ENCODE data around the gene PAX5. TPM values are rescaled to one million over a fixed set of nuclear protein-coding genes. Genes with fewer than 3 reads are reported as not detected.

Gene PAX5
- total RNA-seq, 1 donor from 2014 or later, result not detected

DNA sequence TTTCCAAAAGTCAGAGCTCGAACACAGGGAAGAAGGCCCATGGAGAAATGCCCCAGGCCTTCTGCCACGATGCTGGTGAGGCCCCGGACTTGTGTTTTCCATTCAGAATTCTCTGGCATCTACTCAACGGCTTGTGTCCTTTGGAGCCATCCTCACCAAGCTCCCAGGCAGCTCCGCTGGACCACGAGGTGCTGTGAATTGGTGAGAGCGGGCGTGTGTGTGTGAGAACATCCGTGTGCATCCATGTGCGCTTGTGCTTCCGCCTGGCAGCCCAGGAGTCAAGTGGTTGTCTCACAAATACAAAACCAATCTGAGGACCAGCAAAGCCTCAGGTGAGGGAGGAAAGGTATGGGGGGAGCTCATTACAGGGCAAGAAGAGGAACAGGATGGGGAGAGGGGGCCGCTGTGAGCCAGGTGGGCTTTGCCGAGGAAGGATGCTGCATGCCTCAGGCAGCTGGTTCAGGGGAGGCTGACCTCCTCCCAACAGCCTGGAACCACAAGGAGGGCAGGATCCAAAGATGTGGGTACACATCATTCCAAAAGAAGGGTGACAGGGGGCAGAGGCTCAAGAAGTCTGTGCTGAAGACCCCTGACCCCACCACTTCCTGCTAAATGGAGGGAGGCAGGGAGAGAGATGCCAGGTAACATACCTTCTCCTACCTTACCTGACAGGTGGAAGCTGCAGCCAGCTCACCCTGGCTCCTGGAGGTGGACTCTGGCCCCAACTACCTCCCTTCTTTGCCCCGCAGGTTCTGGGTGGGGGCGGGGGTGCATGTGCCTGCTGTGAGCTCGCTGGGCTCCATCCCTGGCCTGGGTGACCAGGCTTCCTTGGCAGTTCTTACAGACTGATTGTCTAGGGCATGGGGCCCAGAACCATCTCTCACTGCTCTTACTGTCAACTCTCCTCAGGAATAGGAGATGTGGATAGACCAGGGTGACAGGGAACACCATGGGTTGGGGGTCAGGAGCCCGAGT is 196.3 kb downstream of the PAX5 start:
- no peak for DNase-seq (ENCODE audit: low spot score in 2 of 2)
- Histone ChIP-seq H3K27ac (no peak overlapping the region), H3K27me3 (no peaks in the 10 kb centered on the region), H3K36me3 (no peaks in the 10 kb centered on the region), H3K9me3 (no peaks in the 10 kb centered on the region), H3K4me1 (no peaks in the 10 kb centered on the region), H3K4me3 (no peak overlapping the region)
- intact Hi-C loops (cut with DNase I), result no loop called here
- TF ChIP-seq, protein P1, sequence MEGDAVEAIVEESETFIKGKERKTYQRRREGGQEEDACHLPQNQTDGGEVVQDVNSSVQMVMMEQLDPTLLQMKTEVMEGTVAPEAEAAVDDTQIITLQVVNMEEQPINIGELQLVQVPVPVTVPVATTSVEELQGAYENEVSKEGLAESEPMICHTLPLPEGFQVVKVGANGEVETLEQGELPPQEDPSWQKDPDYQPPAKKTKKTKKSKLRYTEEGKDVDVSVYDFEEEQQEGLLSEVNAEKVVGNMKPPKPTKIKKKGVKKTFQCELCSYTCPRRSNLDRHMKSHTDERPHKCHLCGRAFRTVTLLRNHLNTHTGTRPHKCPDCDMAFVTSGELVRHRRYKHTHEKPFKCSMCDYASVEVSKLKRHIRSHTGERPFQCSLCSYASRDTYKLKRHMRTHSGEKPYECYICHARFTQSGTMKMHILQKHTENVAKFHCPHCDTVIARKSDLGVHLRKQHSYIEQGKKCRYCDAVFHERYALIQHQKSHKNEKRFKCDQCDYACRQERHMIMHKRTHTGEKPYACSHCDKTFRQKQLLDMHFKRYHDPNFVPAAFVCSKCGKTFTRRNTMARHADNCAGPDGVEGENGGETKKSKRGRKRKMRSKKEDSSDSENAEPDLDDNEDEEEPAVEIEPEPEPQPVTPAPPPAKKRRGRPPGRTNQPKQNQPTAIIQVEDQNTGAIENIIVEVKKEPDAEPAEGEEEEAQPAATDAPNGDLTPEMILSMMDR (IDR thresholded peaks at IDR 0.05), result no peak

DNA sequence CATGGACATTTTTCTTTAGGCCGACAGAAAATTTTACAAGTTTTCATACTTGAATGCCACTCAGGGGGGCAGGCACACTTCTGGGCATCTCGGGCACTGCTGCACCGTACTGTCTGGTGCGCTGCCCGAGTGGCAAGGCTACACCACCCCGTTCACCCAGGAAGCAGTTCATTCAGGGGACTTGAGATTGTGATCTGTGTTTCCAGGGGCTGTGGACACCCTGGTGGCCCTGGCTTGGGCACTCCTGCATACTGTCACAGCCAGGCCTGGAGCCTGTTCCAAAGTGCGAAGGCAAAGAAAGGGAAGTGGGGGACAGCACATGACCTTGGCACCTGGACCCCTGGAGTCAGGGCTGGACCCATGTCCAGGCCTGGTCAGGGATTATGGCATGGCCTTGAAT is 197.6 kb downstream of the PAX5 start:
- H3K9me3 ChIP-seq, result no peaks in the 10 kb centered on the region

DNA sequence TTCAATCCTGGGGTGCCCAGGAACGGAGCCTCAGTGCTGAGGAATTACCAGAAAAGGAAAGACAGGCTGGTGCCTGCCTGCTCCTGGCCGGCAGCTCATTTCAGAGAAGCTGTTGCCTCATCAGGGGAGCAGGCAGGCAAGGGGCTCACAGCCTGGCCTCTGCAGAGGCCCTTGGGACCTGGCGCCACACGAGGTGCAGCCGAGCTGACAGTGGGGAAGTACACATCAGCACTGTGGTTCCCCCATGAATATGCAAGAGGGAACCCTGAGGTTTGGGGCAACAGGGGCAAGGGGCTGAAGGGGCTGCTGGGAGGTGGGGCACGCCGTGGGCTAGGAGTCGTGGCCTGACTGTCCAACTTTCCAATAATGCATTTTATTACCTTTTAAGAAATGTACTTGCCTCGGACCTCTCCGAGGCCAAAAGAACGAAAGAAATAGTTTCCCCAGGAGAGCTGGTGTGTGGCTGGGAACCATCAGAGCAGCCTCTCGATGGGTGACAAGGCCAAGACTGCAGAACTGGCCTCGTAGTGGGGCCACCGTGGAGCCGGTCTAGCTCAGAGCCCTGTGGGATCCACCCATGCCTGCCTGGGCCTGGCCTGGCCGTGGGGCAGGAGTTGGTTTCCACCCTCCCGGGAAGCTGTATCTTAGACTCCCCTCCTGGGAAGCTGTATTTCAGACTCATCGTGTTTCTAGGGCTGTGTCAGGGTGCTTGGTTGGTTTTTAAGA is 198.6 kb downstream of the PAX5 start:
- Histone ChIP-seq H3K36me3 (no peaks in the 10 kb centered on the region), H3K27ac (no peak overlapping the region), H3K9me3 (no peaks in the 10 kb centered on the region), H3K4me1 (no peaks in the 10 kb centered on the region), H3K4me3 (no peak overlapping the region), H3K27me3 (no peaks in the 10 kb centered on the region)
- intact Hi-C loops (cut with DNase I), result no loop called here
- TF ChIP-seq, protein P1 (IDR thresholded peaks at IDR 0.05), result no peak
- DNase-seq (ENCODE audit: low spot score in 2 of 2), result no peak

More for the DNA sequence above, 197.6 kb downstream of the PAX5 start:
- no peaks in the 10 kb centered on the region for H3K27me3 ChIP-seq
- H3K36me3 ChIP-seq, result no peaks in the 10 kb centered on the region
- intact Hi-C loops (cut with DNase I), result no loop called here
- DNase-seq (ENCODE audit: low spot score in 2 of 2), result no peak
- TF ChIP-seq, protein P1 (IDR thresholded peaks at IDR 0.05), result no peak
- no peak overlapping the region for H3K27ac ChIP-seq
- H3K4me1 ChIP-seq, result no peaks in the 10 kb centered on the region
- H3K4me3 ChIP-seq, result no peak overlapping the region

DNA sequence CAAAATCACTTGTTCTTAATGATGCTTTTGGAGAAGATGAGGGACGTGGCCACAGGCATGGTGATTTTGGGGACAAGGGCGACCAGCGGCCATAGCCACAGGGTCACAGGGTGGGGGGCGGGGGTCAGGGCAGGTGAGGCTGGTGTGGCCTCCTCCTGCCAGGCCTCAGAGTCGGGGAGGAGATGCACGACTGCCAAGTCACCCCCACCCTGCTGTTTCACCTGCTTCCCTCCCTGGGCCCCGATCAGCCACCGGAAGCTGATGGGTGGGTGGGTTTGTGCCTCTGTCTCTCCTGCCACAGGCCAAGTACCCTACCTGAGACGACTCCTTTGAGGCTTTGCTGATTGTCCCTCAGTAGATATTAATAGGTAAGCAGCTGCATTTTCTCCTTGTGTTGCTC is 199.3 kb downstream of the PAX5 start:
- intact Hi-C loops (cut with DNase I), result no loop called here
- TF ChIP-seq, protein P1 (IDR thresholded peaks at IDR 0.05), result no peak
- no peaks in the 10 kb centered on the region for H3K36me3 ChIP-seq
- no peak overlapping the region for H3K27ac ChIP-seq
- no peaks in the 10 kb centered on the region for H3K9me3 ChIP-seq
- H3K27me3 ChIP-seq, result no peaks in the 10 kb centered on the region
- no peaks in the 10 kb centered on the region for H3K4me1 ChIP-seq
- H3K4me3 ChIP-seq, result no peak overlapping the region
- no peak for DNase-seq (ENCODE audit: low spot score in 2 of 2)

DNA sequence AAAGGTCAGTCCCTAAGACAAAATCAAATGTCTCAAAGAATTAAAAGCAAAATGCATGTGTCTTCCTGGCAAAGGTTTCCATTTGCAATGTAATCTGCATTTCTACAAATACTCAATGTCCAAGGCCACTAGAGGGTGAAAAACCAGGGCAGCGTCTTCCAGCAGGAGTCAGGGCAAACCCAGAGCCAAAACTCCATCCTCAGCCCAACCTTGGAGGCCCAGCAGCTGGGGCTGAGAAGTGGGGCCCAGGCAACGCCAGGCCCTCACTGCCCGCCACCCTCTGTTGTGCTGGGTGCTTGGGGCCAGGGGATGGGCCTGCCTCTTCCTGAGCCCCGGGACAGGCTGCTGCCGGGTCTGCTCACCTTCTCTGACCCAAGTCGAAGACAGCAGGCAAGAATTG is 200.1 kb downstream of the PAX5 start:
- Histone ChIP-seq H3K4me3 (no peak overlapping the region), H3K9me3 (no peaks in the 10 kb centered on the region), H3K27ac (no peak overlapping the region), H3K4me1 (no peaks in the 10 kb centered on the region), H3K36me3 (no peaks in the 10 kb centered on the region), H3K27me3 (no peaks in the 10 kb centered on the region)
- no peak for DNase-seq (ENCODE audit: low spot score in 2 of 2)
- intact Hi-C loops (cut with DNase I), result no loop called here
- TF ChIP-seq, protein P1 (IDR thresholded peaks at IDR 0.05), result no peak

Data from ascending aorta (tissue), 2 donors.